NOMO-1 (cell line): ENCODE results near the gene SZT2.
A peak's percentile ranks its signal among the peaks of the same experiment; 100 is the strongest.
"Not testable (repeated sequence)": the region's sequence is repeated elsewhere in the genome, so short reads cannot be mapped to it uniquely, and the experiment has no call there.

Experiments
- DNase-seq, 2 experiments: peaks; one replicate each; lab custom pipeline; 2025; ENCODE audit not compliant: unreplicated experiment in 2 of 2; lab: John Stamatoyannopoulos, UW

Gene SZT2

GRCh38 chr1:43451701-43452532 is 62.2 kb downstream of the SZT2 start:
- no peak for DNase-seq

- no peak for DNase-seq
Observed at GRCh38 chr1:43452789-43453441, 63.2 kb downstream of the SZT2 start.

DNA sequence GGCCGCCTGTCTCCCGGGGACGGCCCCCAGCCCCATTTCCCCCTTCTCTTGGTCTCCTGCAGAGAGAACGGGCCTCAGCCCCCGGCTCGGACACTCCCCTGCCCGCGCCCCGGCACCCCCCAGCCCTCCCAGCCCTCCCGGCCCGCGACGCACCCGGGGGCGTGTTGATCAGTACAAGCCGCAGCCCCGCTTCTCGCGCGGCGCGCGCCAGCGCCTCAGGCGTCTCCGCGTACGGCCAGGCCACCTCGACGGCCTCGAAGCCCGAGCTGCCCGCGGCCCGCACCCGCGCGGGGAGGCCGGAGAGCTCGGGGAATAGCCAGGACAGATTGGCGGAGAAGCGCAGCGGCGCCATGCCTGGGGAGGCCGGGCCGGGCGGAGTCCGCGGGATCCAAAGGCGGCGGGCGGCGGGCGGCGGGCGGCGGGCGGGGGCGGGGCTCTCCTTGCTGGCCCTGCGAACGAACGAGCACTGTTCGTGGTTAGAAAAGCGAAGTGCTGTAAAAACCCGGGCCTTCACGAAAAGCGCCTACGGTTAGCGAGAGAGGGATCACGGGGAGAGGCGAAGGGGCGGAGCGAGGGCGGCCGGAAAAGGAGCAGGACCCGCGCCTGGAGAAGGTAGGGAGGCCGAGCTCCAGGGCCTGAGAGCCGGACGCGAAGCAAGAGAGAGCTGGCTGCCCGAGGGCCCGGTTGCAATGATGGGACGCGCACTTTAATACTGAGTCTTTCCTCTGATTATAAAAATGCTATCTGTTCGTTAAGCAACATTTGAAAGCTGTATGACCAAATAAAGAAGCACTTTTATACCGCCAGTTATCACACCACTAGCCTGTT is 64.0 kb downstream of the SZT2 start, which contains the start of gene HYI:
TSS of gene HYI (minus strand) at position 490 of the 828 bp plus-strand sequence. CDS start at position 352, 138 bp downstream.
- peak; percentile 90 to 92 for DNase-seq

- DNase-seq: peak; percentile 75 to 89
Observed at GRCh38 chr1:43454270-43455011, 64.7 kb downstream of the SZT2 start.

- DNase-seq: no peak
Observed at GRCh38 chr1:43455213-43455889, 65.7 kb downstream of the SZT2 start.

GRCh38 chr1:43458379-43458778 is 68.7 kb downstream of the SZT2 start:
- DNase-seq: not testable (repeated sequence)

DNA sequence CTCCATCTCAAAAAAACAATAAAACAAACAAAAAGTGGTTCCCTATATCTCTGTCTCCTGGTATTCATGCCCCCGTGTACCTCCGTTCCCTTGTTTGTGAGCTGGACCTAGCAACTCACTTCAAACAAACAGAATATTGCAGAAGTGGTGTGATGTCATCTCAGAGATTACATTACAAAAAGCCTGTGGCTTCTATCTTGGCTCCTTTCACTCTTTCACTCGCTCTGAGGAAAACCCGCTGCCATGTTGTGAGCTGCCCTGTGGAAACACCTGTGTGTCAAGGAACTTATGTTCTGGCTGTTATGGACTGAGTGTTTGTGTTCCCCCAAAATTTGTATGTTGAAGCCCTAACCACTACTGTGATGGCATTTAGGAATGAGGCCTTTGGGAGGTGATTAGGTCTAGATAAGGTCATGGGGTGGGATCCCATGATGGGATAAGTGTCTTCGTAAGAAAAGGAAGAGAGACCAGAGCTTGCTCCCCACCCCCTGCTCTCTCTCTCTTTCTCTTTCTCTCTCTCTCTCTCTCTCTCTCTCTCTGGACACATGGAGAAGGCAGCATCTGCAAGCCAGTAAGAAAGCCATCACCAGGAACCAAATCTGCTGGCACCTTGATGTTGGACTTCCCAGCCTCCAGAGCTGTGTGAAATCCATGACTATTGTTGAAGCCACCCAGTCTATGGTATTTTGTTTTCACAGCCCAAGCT is 71.4 kb downstream of the SZT2 start:
- DNase-seq: no peak

DNA sequence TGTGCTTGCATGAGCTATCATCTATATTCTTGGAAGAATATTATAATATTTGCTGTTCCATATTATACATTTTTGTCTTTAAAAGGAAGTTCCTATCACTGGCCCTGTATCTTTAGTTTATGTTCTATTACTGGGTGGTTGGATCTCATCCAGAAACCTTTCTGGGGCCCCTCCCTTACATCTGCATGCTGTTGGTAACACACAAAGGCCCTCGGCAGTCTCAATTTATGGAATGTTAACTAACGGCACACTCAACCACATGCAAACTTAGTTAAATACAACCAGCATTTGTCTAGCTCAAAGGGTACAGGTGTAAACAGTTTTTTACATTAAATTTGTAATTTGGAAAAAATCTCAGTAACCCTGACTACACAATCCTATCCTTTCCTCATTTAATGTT is 73.8 kb downstream of the SZT2 start:
- DNase-seq: no peak

- DNase-seq: no peak
Observed at GRCh38 chr1:43464681-43465504, 75.2 kb downstream of the SZT2 start.

GRCh38 chr1:43465505-43466067 is 75.9 kb downstream of the SZT2 start:
- DNase-seq: no peak

DNA sequence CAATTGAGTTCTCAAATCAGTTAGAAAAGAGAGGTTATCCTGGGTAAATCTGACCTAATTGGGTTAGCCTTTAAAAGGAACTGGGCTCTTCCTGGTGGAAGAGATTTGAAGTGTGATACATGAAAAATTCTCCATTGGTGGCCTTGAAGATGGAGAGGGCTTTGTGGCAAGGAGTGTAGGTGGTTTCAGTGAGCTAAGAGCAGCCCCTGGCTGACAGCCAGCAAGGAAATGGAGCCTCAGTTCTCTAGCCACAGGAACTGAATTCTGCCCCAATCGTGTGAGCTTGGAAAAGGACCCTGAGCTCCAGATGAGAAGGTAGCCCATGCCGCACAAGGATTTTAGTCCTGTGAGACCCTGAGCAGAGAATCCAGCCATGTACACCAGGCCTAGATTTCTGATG is 76.7 kb downstream of the SZT2 start:
- no peak for DNase-seq

GRCh38 chr1:43468414-43468813 is 78.7 kb downstream of the SZT2 start:
- DNase-seq: no peak

DNA sequence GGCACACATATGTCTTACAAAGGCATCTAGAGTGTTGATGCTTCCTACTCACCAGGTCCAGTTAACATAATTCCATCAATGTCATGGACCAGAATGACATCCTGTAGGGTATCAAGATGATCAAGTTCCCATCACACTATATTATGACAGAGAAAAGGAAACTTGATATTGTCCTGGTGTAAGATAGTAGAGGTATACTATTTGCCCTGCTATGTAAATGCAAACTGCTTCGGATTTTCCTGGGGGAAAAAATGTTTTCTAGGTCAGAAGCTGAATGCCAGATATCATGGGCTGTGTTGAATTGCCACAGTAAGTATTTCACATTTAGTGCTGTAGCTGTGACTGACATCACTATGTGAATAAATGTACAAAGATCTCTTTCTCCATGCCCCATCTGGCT is 80.2 kb downstream of the SZT2 start:
- no peak for DNase-seq

- DNase-seq: no peak
Observed at GRCh38 chr1:43472087-43472462, 82.4 kb downstream of the SZT2 start.

DNA sequence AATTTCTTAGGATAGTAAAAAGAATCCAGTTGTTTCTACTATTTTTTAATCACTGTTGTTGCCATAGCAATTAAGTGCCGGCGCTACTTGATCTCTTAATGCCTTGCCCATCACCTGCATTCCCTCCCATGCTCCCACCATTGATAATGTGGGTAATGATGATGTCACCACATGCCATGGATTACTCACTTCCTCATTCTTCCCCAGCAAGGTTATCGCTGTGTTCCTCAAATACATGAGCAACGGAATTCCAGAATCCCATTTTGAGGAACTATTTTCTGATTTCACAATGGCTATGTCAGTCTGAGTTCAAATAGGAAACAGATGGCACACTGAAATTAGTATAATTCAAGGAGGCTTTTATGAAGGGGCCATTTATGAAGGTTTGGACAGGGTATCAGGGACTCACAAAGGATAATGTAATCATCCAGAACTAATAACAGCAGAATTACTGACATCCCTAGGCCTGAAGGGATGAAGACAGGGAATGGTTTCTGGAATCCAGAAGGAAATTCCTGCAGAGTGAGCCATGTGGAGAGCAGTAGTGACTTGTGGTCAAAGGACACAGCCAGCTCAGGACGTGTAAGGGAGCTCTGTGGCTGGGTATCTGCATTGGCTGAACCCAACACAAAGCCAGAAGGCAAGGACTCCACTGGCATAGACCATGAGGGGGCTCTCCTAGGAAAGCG is 82.9 kb downstream of the SZT2 start:
- DNase-seq: not testable (repeated sequence)

GRCh38 chr1:43473463-43473862 is 83.8 kb downstream of the SZT2 start:
- DNase-seq: no peak

DNA sequence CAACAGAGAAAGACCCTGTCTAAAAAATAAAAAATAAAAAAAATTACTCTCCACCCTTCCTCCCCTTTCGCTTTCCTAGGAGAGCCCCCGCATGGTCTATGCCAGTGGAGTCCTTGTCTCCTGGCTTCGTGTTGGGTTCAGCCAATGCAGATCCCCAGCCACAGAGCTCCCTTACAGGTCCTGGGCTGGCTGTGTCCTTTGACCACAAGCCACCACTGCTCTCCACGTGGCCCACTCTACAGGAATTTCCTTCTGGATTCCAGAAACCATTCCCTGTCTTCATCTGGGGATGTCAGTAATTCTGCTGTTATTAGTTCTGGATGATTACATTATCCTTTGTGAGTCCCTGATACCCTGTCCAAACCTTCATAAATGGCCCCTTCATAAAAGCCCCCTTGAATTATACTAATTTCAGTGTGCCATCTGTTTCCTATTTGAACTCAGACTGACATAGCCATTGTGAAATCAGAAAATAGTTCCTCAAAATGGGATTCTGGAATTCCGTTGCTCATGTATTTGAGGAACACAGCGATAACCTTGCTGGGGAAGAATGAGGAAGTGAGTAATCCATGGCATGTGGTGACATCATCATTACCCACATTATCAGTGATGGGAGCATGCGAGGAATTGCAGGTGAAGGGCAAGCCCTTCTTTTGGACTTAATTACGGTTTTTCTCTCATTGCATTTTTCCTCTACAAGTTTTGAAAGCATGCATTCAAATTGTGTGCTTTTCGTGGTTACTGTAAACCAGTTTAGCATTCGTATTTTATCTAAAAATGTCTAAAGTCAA is 86.1 kb downstream of the SZT2 start:
- DNase-seq: not testable (repeated sequence)
